GM12878 (cell line): ENCODE results near the gene PLA2G3. TPM values are rescaled to one million over a fixed set of nuclear protein-coding genes. Genes with fewer than 3 reads are reported as not detected.

Experiments
- ATAC-seq: fragments of 200-7000 bp; cut with Tn5 transposase; 3 replicates; pipeline ENCODE4 v1.9.1; 2020; ENCODE audit warnings: mild to moderate bottlenecking, moderate library complexity
- BruUV-seq: library from RNA; stranded (reverse); fragments of 400-500 nt; replicated peaks from 2 replicates; lab custom pipeline; 2021; lab: Mats Ljungman, UMichigan
- CTCF ChIA-PET: fragments of 300-600 bp; sonication (Branson Sonifier 250); formaldehyde crosslinking; extraction: SDS; loops from one replicate; lab custom pipeline; 2021; ENCODE audit warnings: inconsistent platforms; lab: Yijun Ruan, JAX
- POLR2A ChIA-PET: fragments of 350-600 bp; formaldehyde crosslinking; extraction: SDS; loops from one replicate; lab custom pipeline; 2021; ENCODE audit warnings: inconsistent platforms; lab: Charles Lee
- RAD21 ChIA-PET: fragments of 300-600 bp; sonication (Branson Sonifier 250); formaldehyde crosslinking; loops from one replicate; lab custom pipeline; 2023; ENCODE audit warnings: antibody characterized with exemption; ENCODE audit not compliant: unreplicated experiment; lab: Charles Lee
- SMC1A ChIA-PET: fragments of 300-600 bp; sonication (Branson Sonifier 250); formaldehyde crosslinking; loops from one replicate; lab custom pipeline; 2023; ENCODE audit not compliant: unreplicated experiment, uncharacterized antibody; lab: Charles Lee
- DNase-seq: peaks from one replicate; pipeline ENCODE4 v3.0.0-alpha.2; 2011; ENCODE audit warnings: low read depth, low spot score
- FAIRE-seq: peaks from 3 replicates; lab custom pipeline; 2011; peaks lifted over from hg19 to GRCh38; lab: Jason Lieb, UNC
- H2AFZ ChIP-seq: 2 replicates; pipeline ENCODE4 v1.6.0; 2011; ENCODE audit warnings: low read depth, low read length, control low read depth; ENCODE audit not compliant: control insufficient read depth
- H3K27ac ChIP-seq: 2 replicates; pipeline ENCODE4 v1.5.1; 2011; ENCODE audit warnings: control low read depth; ENCODE audit not compliant: control insufficient read depth, insufficient read depth
- H3K27me3 ChIP-seq, 2 experiments: replicated peaks in 1 of 2; 2 replicates each; pipeline versions ENCODE4 v1.6.0 to v1.6.1; 2011; ENCODE audit warnings: low read length in 1 of 2; ENCODE audit not compliant: control insufficient read depth in 2 of 2, insufficient read depth in 2 of 2
- H3K36me3 ChIP-seq, 2 experiments: 2 replicates each; pipeline ENCODE4 v1.5.1; 2011; ENCODE audit warnings: low read length in 1 of 2; ENCODE audit not compliant: control insufficient read depth in 2 of 2, insufficient read depth in 2 of 2
- H3K4me1 ChIP-seq: 2 replicates; pipeline ENCODE4 v1.6.1; 2011; ENCODE audit warnings: mild to moderate bottlenecking, low read length, moderate library complexity, mixed read lengths; ENCODE audit not compliant: control insufficient read depth, insufficient read depth
- H3K4me2 ChIP-seq: 2 replicates; pipeline ENCODE4 v1.6.0; 2011; ENCODE audit warnings: control low read depth; ENCODE audit not compliant: control insufficient read depth, insufficient read depth
- H3K4me3 ChIP-seq: fragments of 200-600 bp; sonication (generic); 2 replicates; pipeline ENCODE4 v1.5.1; 2016
- H3K79me2 ChIP-seq: 2 replicates; pipeline ENCODE4 v1.6.0; 2011; ENCODE audit warnings: low read length; ENCODE audit not compliant: control insufficient read depth, insufficient read depth
- H3K9ac ChIP-seq: 2 replicates; pipeline ENCODE4 v1.8.0; 2011; ENCODE audit warnings: low read length, control low read depth, mixed read lengths; ENCODE audit not compliant: control insufficient read depth, insufficient read depth
- H3K9me3 ChIP-seq: replicated peaks from 3 replicates; pipeline ENCODE4 v1.5.1; 2011; ENCODE audit warnings: mild to moderate bottlenecking, low read length; ENCODE audit not compliant: control insufficient read depth, insufficient read depth
- H4K20me1 ChIP-seq: 2 replicates; pipeline ENCODE4 v1.6.0; 2011; ENCODE audit not compliant: control insufficient read depth, insufficient read depth
- ASH2L ChIP-seq: fragments of 300-600, 200-600 bp; sonication (generic); IDR thresholded peaks from 2 replicates; pipeline ENCODE4 v1.6.1; 2017; ENCODE audit warnings: low read depth, mild to moderate bottlenecking, borderline replicate concordance
- EGR1 ChIP-seq, 2 experiments: IDR thresholded peaks; 1 replicate in 1 of 2; 2 replicates in 1 of 2; pipeline ENCODE4 v1.6.1; 2011 to 2012; ENCODE audit warnings: low read depth in 2 of 2, low read length in 2 of 2, borderline replicate concordance in 1 of 2, mild to moderate bottlenecking in 1 of 2, moderate library complexity in 1 of 2
- EZH2 ChIP-seq: IDR thresholded peaks from 2 replicates; pipeline ENCODE4 v1.6.1; 2012; ENCODE audit warnings: low read depth, mild to moderate bottlenecking, control low read depth, inconsistent platforms, low read length, borderline replicate concordance; ENCODE audit not compliant: control insufficient read depth
- MXI1 ChIP-seq: fragments of 150-350 bp; IDR thresholded peaks from 2 replicates; pipeline ENCODE4 v1.6.1; 2011; ENCODE audit warnings: low read depth, mild to moderate bottlenecking, inconsistent platforms, low read length, improper control_type of control experiment
- PAX8 ChIP-seq: fragments of 450-650 bp; IDR thresholded peaks from 2 replicates; pipeline ENCODE4 v1.6.1; 2017; ENCODE audit warnings: mild to moderate bottlenecking, moderate library complexity
- RAD51 ChIP-seq: fragments of 450-650 bp; IDR thresholded peaks from 2 replicates; pipeline ENCODE4 v1.6.1; 2016; ENCODE audit warnings: moderate library complexity, mild to moderate bottlenecking, inconsistent platforms
- STAT1 ChIP-seq: fragments of 450-650 bp; conservative IDR thresholded peaks from 2 replicates; pipeline ENCODE4 v1.6.1; 2014; ENCODE audit warnings: antibody characterized with exemption, mild to moderate bottlenecking
- TAF1 ChIP-seq: IDR thresholded peaks from 2 replicates; pipeline ENCODE4 v1.6.1; 2011; ENCODE audit warnings: mild to moderate bottlenecking, low read depth, low read length, borderline replicate concordance
- TCF12 ChIP-seq: IDR thresholded peaks from 2 replicates; pipeline ENCODE4 v1.6.1; 2011; ENCODE audit warnings: low read depth, mild to moderate bottlenecking, low read length
- TCF3 ChIP-seq: IDR thresholded peaks from 2 replicates; pipeline ENCODE4 v1.6.1; 2012; ENCODE audit warnings: low read depth, mild to moderate bottlenecking, low read length, borderline replicate concordance; ENCODE audit not compliant: insufficient read depth
- ZNF384 ChIP-seq: IDR thresholded peaks from 2 replicates; pipeline ENCODE4 v1.6.1; 2012; ENCODE audit warnings: low read depth, mild to moderate bottlenecking, low read length, improper control_type of control experiment, borderline replicate concordance
- ZSCAN29 ChIP-seq: fragments of 450-650 bp; IDR thresholded peaks from 2 replicates; pipeline ENCODE4 v1.6.1; 2017; ENCODE audit warnings: mild to moderate bottlenecking, moderate library complexity
- WGBS: methylation state at CpG from one replicate; pipeline ENCODE4 v1.1.6; 2016; ENCODE audit warnings: low lambda C conversion rate; ENCODE audit not compliant: insufficient replicate concordance, insufficient coverage; ENCODE audit errors: missing lambda C conversion rate; 5-methylcytosine and 5-hydroxymethylcytosine counted together
- in situ Hi-C: fragments of 300-500 bp; cut with MboI; formaldehyde crosslinking; loops from 9 replicates; pipeline ENCODE4 v1.14.3; 2018; ENCODE audit warnings: mixed read lengths
- intact Hi-C: fragments of 100-400 bp; cut with micrococcal nuclease; formaldehyde crosslinking; loops from one replicate; pipeline ENCODE4 v1.14.2; 2022; ENCODE audit not compliant: unreplicated experiment
- polyA plus RNA-seq, 11 experiments: library from polyadenylated mRNA; depleted of rRNA in 4 of 11; unstranded in 6 of 11; stranded (reverse) in 5 of 11; fragments of >200 nt; fragmentation: Nextera tagmentation in 4 of 11; fragmentation: Illumina TruSeq in 1 of 11; extraction: Ambion mirVana in 4 of 11; extraction: Trizol in 1 of 11; gene quantifications; 1 replicate in 1 of 11; 2 replicates in 10 of 11; pipeline versions ENCODE4 v1.2.1 to v1.2.3, GENCODE V29; 2011 to 2016; ENCODE audit warnings: inconsistent platforms in 2 of 11, missing spikeins in 2 of 11, low read depth in 1 of 11
- total RNA-seq, 4 experiments: library from RNA; depleted of rRNA in 3 of 4; stranded (reverse); fragments of >200 nt in 3 of 4; fragmentation: Illumina TruSeq in 1 of 4; extraction: Trizol in 1 of 4; gene quantifications; 2 replicates each; pipeline versions ENCODE4 v1.2.1 to v1.2.3, GENCODE V29; 2013 to 2021
- TF ChIP-seq, protein P1 (sequence below): fragments of 150-350 bp; IDR thresholded peaks from 2 replicates; pipeline ENCODE4 v1.6.1; 2014; ENCODE audit warnings: mild to moderate bottlenecking, low read depth, low read length
- TF ChIP-seq, protein P2 (sequence below): IDR thresholded peaks from 2 replicates; pipeline ENCODE4 v1.6.1; 2011; ENCODE audit warnings: low read depth, low read length, improper control_type of control experiment, borderline replicate concordance

Gene PLA2G3
- total and polyA plus RNA-seq, 10 of the 15 experiments (the other 5 are each of a cell fraction or from before 2014, with no cell fraction given): 0.04 TPM; not detected in 9

- no peaks in the 10 kb centered on the region for H3K4me1 ChIP-seq
- H3K27ac ChIP-seq: no peak overlapping the region
- no peak for DNase-seq
- no peaks in the 10 kb centered on the region; a peak in 2 of 4 replicates for H3K27me3 ChIP-seq
- H3K36me3 ChIP-seq: no peaks in the 10 kb centered on the region
- H4K20me1 ChIP-seq: no peaks in the 10 kb centered on the region
- no peak overlapping the region for H3K9ac ChIP-seq
- intact Hi-C loops: no loop called here
- no peak for ATAC-seq
- no peak overlapping the region for H3K4me3 ChIP-seq
- FAIRE-seq: no peak
- BruUV-seq: no TSS peak
- CTCF ChIA-PET: interaction anchor here (1.4 kb wide), 1 partner anchor 30 kb away, joined by 6 read pairs; no protein-coding TSS in a partner anchor
- TF ChIP-seq, protein P1, sequence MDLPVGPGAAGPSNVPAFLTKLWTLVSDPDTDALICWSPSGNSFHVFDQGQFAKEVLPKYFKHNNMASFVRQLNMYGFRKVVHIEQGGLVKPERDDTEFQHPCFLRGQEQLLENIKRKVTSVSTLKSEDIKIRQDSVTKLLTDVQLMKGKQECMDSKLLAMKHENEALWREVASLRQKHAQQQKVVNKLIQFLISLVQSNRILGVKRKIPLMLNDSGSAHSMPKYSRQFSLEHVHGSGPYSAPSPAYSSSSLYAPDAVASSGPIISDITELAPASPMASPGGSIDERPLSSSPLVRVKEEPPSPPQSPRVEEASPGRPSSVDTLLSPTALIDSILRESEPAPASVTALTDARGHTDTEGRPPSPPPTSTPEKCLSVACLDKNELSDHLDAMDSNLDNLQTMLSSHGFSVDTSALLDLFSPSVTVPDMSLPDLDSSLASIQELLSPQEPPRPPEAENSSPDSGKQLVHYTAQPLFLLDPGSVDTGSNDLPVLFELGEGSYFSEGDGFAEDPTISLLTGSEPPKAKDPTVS: no peak
- TF ChIP-seq ZNF384: no peak
- TF ChIP-seq STAT1: no peak
- no peak for TF ChIP-seq ASH2L
- no peak for TF ChIP-seq TCF3
- no peak for TF ChIP-seq EGR1 (IDR thresholded peaks at IDR 0.05; ENCODE audit: borderline replicate concordance in 1 of 2, low read depth in 2 of 2, low read length in 2 of 2)
- TF ChIP-seq, protein P2, sequence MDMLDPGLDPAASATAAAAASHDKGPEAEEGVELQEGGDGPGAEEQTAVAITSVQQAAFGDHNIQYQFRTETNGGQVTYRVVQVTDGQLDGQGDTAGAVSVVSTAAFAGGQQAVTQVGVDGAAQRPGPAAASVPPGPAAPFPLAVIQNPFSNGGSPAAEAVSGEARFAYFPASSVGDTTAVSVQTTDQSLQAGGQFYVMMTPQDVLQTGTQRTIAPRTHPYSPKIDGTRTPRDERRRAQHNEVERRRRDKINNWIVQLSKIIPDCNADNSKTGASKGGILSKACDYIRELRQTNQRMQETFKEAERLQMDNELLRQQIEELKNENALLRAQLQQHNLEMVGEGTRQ: no peak
- no peak for TF ChIP-seq PAX8
- TF ChIP-seq MXI1: no peak
- TF ChIP-seq TAF1: no peak
- no peak for TF ChIP-seq ZSCAN29
- TF ChIP-seq TCF12: no peak
- TF ChIP-seq RAD51: no peak
- no peak for TF ChIP-seq EZH2
- RAD21 ChIA-PET: no interaction called here
- in situ Hi-C loops: no loop called here
- 29% methylated on average over 10 of the region's 10 CpGs for WGBS
- SMC1A ChIA-PET: no interaction called here
- H3K4me2 ChIP-seq: no peak overlapping the region
- H3K9me3 ChIP-seq: no peaks in the 10 kb centered on the region
- H3K79me2 ChIP-seq: no peaks in the 10 kb centered on the region
- no peak overlapping the region for H2AFZ ChIP-seq
- POLR2A ChIA-PET: interaction anchor here (0.6 kb wide), 1 partner anchor 8 kb away, joined by 3 read pairs; no protein-coding TSS in a partner anchor
These were observed 2.2 kb downstream of the PLA2G3 start for GRCh38 chr22:31138126-31138525.
